ENCODE measurements around the gene NKAPL.
A peak's percentile ranks its signal among the peaks of the same experiment; 100 is the strongest.

The NKAPL gene

GRCh38 chr6:28258877-28259777, at the start of gene NKAPL:
NKAPL (plus strand) TSS chr6:28259297; CDS start chr6:28259372, 75 bp downstream.
- DNase-seq (ENCODE audit: low read depth in 4 of 4, low spot score in 1 of 4), result peak in 3 of 4 experiments; percentile 38 to 46 (median 40)

GRCh38 chr6:28209753-28210535, 49.2 kb upstream of the NKAPL start:
- no peak for DNase-seq (ENCODE audit: low read depth in 4 of 4, low spot score in 1 of 4)

DNA sequence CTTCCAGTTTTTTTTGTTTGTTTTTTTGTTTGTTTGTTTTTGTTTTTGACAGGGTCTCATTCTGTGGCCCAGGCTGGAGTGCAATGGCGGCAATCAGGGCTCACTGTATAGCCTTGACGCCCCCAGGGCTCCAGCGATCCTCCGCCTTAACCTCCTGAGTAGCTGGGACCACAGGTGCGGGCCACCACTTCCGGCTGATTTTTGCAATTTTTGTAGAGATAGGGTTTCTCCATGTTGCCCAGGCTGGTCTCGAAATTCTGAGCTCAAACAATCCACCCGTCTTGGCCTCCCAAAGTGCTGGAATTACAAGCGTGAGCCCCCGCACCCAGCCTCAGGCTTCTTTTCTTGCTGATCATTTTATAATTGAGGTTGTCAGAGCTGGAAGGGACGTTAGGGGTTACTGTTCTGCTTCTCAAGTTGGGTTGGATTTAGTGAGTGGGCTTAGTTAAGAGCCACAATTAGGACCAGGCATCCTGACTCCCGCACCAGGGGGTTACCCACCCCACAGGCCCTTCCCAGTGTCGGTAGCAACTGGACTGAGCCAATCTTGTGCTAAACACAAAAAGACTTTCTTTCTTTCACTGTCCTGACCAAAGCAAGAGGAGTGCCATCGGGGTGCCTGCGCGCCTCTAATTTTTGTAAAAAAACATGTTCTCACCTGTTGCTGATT, 47.1 kb upstream of the NKAPL start:
- no peak for DNase-seq (ENCODE audit: low read depth in 4 of 4, low spot score in 1 of 4)

DNA sequence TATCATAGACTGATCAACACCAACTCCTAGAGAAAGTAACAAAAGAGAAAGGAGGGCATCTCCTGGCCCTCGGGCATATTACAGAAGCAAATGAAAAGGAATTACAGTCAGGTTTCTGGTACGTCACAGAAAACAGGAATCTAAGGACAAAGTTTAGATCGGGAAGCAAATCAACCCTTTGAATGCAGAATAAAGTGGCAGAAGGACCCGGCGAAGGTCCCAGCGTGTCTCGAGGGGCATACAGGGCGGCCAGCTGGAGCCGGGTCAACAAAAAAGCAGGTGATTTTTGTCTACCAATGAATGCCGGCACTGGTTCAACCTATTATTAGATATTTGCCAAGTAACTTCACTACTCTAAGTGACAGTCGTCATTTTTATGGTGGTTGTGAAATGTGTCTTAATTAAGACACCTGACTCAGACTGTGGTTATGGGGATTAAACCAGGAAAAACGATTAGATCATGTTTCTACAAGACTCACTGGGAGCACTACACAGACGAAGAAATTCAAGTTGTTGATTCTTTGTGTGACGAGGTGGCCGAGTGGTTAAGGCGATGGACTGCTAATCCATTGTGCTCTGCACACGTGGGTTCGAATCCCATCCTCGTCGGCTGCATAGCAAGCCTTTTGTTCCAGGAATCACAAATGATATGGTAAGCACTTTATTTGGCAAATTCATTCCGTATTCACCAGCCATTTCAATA, 46.4 kb upstream of the NKAPL start:
- DNase-seq (ENCODE audit: low read depth in 4 of 4, low spot score in 1 of 4), result peak in 3 of 4 experiments; percentile 52 to 59 (median 58)

DNA sequence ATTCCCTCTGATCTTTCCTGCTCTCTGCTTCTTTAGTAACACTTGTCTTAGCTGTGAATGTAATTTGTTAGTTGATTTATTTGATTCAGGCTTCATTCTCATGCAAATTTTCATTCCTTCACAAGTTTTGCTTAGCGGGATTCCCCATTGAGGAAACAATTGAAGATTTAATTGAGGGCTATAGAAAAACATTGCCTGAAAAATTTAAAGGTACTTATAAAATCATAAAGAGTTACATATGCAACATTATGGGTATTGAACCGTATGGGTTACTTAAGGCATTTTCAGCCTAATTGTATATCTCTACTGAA, 45.9 kb upstream of the NKAPL start:
- DNase-seq (ENCODE audit: low read depth in 4 of 4, low spot score in 1 of 4), result no peak

DNA sequence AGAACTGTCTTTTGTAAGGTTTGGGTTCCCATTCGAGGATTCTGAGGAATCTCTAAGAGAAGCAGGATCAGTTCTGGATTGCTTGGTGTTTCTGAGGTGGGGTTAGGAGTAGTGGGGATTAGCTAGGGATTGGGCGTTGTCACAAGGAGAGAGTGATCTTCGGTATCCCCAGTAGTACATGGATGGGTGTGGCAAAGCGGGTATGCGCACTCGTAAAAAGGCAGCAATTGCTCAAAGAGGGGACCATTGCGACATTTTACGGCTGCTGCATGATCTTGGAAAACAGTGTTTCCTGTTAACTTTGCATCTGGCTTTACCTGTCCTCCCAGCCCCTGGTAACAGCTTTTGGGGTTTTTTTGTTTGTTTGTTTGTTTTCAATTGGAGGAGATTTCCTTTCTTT, 43.7 kb upstream of the NKAPL start:
- DNase-seq (ENCODE audit: low read depth in 4 of 4, low spot score in 1 of 4), result no peak

DNA sequence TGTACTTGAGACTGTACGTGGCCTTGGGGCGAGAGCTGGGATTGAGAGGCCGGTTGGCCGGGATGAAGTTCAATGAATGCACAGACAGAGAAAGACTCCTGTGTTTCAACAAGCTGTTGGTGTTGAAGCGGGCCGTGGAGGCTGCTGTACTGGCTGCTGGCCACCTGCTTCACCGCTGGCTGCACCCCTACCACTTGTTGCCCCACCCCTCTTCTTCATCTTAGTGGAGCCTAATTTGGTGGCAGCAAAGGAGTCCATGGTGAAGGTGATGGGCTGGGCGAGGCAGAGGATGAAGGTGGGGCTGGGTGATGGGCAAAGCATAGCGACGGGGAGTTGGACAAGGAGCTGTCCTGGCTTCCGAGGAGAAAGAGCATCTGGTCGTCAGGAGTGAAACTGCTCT, 41.2 kb upstream of the NKAPL start:
- no peak for DNase-seq (ENCODE audit: low read depth in 4 of 4, low spot score in 1 of 4)

DNA sequence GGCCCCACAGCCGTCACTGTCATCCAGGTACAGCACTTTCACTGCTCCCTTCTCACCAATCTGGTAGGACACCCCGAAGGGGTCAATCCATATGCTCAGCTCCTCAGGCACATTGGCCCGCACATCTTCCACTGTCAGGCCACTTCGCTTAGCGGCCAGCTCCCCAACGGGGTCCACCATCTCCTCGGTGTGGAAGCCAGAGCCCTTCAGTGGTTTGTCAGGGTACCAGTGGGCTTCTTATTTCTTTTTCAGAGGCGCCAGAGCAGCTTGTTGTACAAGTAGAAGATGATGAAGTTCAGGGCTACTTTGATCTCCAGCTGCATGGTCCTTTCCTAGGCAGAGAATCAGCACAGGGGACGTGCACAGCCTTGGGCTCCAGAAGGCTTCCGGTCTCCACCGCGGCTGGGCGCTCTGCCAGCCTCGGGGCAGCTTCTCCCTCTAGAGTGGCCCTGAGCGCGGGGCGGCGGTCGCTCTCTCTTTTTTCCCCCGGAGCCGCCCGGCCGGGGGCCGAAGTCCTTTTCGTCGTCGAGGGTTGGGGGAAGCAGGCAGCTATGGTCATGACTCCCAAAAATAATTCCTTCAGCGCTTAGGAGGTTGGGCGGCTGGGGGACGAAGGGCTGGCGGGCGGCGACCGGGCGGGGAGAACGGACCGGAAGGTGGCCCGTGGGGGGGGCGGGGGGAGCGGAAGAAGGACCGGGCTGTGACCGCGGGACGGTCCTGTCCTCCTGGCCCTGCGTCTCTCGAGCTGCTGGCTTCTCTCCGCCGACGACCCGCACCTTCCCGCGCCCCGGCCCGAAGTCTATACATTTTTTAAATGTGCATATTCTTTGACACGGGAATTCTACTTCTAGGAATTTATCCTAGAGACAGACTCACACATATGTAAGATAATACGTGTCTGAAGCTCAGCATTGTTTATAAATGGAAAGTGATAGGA, 40.5 kb upstream of the NKAPL start:
- DNase-seq (ENCODE audit: low read depth in 4 of 4, low spot score in 1 of 4), result peak in 1 of 4 experiments; percentile 26

GRCh38 chr6:28220257-28221133, 38.6 kb upstream of the NKAPL start:
- DNase-seq (ENCODE audit: low read depth in 4 of 4, low spot score in 1 of 4), result no peak

GRCh38 chr6:28224131-28225055, 34.7 kb upstream of the NKAPL start:
- no peak for DNase-seq (ENCODE audit: low read depth in 4 of 4, low spot score in 1 of 4)

GRCh38 chr6:28225056-28225834, 33.9 kb upstream of the NKAPL start, which contains the start of gene ZSCAN9:
ZSCAN9 (plus strand) TSS chr6:28225275; CDS start chr6:28227085, 1,810 bp downstream.
- peak in 2 of 4 experiments; percentile 9 to 20 for DNase-seq (ENCODE audit: low read depth in 4 of 4, low spot score in 1 of 4)

DNA sequence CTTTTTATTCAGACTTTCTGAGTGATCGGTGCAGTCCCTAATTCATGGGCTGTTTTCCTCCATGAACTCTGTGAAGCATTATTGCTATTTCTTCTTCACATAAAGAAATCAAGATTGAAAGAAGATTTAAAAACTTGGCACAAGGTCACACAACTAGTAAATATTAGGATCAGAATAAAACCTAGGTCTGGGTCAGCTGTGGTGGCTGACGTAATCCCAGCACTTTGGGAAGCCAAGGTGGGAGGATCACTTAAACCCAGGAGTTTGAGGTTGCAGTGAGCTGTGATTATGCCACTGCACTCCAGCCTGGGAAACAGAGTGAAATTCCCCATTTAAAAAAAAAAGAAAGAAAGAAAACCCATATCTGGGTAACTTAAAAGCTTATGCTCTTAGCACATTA, 32.6 kb upstream of the NKAPL start:
- no peak for DNase-seq (ENCODE audit: low read depth in 4 of 4, low spot score in 1 of 4)

DNA sequence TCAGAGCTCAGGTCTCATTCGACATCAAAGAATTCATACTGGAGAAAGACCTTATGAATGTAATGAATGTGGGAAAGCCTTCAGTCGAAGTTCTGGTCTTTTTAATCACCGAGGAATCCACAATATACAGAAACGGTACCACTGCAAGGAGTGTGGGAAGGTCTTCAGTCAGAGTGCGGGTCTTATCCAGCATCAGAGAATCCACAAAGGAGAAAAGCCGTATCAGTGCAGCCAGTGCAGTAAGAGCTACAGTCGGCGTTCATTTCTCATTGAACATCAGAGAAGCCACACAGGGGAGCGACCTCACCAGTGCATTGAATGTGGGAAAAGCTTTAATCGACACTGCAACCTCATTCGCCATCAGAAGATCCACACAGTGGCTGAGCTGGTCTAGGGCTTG, 26.3 kb upstream of the NKAPL start:
- no peak for DNase-seq (ENCODE audit: low read depth in 4 of 4, low spot score in 1 of 4)

GRCh38 chr6:28235912-28236452, 23.1 kb upstream of the NKAPL start:
- no peak for DNase-seq (ENCODE audit: low read depth in 4 of 4, low spot score in 1 of 4)

GRCh38 chr6:28239636-28240035, 19.5 kb upstream of the NKAPL start:
- no peak for DNase-seq (ENCODE audit: low read depth in 4 of 4, low spot score in 1 of 4)

DNA sequence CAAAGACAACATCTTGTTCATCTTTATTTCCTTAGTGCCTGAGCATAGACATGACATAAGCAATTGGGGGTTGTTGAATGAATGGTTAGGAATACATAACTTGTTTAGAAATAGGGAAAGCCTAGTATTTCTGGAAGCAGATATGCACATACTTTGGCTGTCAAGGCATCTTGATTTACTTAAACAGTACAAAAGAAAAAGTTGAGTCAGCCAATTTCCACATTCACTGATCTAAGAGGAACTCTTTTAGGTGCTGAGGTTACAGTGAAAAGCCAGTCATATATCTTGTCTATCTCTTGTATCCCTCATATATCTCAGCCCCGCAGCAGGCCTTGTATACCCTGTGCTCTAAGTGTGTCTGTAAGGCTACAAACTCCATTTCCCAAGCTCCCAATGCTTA, 18.6 kb upstream of the NKAPL start:
- DNase-seq (ENCODE audit: low read depth in 4 of 4, low spot score in 1 of 4), result no peak

DNA sequence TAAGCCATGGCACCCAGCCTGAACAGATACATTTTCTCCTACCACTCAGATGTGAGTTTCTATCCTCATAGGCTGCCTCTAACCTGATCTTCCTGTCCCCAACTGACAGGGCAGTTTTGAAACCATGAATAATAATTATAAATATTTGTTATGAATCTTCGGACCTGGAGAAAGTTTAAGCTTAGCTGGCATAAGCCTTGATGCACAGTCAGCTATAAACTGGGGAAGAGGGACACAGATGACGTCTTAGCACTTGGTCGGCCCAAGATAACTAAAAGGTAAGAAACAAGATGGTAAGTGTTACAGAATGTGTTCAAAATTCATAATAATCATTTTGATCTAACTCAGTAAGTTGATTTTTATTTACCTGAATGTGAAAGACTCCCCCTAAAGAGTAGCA, 15.2 kb upstream of the NKAPL start:
- no peak for DNase-seq (ENCODE audit: low read depth in 4 of 4, low spot score in 1 of 4)
